Spleen (tissue), 7 donors: Measurements from ENCODE around the gene ERBB4.

Experiments used
- POLR2A ChIP-seq, 3 donors: fragments of 450-650 bp; IDR thresholded peaks; one replicate each; pipeline ENCODE4 v1.5.1; 2017; ENCODE audit warnings: antibody characterized with exemption in 3 of 3, mild to moderate bottlenecking in 1 of 3
- POLR2AphosphoS5 ChIP-seq, 3 donors: sonication (generic); formaldehyde crosslinking; IDR thresholded peaks; one replicate each; pipeline ENCODE4 v1.5.1; 2017; ENCODE audit warnings: antibody characterized with exemption in 3 of 3
- TF ChIP-seq, protein P1 (sequence below), 11 experiments: fragments of 200-600 bp in 7 of 11; fragments of 450-650 bp in 4 of 11; sonication (generic) in 4 of 11; IDR thresholded peaks in 8 of 11; conservative IDR thresholded peaks in 3 of 11; 1 replicate in 7 of 11; 2 replicates in 4 of 11; pipeline versions ENCODE4 v1.4.0 to v1.8.0; 2016 to 2021; ENCODE audit warnings: antibody characterized with exemption in 11 of 11, inconsistent platforms in 4 of 11, mild to moderate bottlenecking in 1 of 11
- donor health status: DM: no; HTN: no; CAD: no; lungs with moderate emphysema.
- donor health status: DM: no; HTN: no; CAD: no.
- donor health status: DM: no; HTN: no; CAD: no.

DNA sequence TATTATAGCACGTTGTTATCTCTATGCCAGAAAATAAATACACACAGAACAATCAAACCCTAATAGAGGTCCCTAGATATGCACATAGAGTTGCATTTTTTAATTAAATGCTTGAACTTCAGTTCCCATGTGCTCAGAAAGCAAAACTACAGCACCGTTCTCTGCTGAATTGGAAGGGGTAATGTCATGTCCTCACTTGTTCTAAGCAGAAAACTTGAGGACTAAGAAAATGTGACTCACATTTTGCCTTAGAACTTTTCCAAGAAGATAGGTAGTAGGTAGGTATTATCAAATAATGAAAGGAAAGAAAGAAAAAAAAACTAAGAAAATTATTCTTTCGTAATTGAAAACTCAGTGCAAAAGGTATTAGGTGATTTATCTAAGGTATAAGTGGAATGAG lies 607.3 kb downstream of the ERBB4 start:
- TF ChIP-seq, protein P1, sequence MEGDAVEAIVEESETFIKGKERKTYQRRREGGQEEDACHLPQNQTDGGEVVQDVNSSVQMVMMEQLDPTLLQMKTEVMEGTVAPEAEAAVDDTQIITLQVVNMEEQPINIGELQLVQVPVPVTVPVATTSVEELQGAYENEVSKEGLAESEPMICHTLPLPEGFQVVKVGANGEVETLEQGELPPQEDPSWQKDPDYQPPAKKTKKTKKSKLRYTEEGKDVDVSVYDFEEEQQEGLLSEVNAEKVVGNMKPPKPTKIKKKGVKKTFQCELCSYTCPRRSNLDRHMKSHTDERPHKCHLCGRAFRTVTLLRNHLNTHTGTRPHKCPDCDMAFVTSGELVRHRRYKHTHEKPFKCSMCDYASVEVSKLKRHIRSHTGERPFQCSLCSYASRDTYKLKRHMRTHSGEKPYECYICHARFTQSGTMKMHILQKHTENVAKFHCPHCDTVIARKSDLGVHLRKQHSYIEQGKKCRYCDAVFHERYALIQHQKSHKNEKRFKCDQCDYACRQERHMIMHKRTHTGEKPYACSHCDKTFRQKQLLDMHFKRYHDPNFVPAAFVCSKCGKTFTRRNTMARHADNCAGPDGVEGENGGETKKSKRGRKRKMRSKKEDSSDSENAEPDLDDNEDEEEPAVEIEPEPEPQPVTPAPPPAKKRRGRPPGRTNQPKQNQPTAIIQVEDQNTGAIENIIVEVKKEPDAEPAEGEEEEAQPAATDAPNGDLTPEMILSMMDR (IDR thresholded peaks at IDR 0.05 in 8 of 11, conservative IDR thresholded peaks at IDR 0.05 in 3 of 11) = no peak
- TF ChIP-seq POLR2AphosphoS5 (IDR thresholded peaks at IDR 0.05) (no peak), POLR2A (IDR thresholded peaks at IDR 0.05) (no peak)
